ENCODE measurements around the gene GPR27. TPM values are rescaled to one million over a fixed set of nuclear protein-coding genes. Genes with fewer than 3 reads are reported as not detected.

Gene GPR27
- total RNA-seq, 1 donor from 2014 or later = 1.6 TPM

- Histone ChIP-seq H3K27ac (ENCODE audit: low read depth, low read length) (no peak overlapping the region), H3K9me3 (ENCODE audit: control insufficient read depth in 3 of 3, low read length in 3 of 3) (no peaks in the 10 kb centered on the region), H3K4me3 (ENCODE audit: low read length in 3 of 3) (no peak overlapping the region), H3K9ac (ENCODE audit: low read depth in 1 of 3, low read length in 3 of 3) (no peak overlapping the region), H3K27me3 (ENCODE audit: control insufficient read depth in 3 of 3, insufficient read depth in 3 of 3, low read length in 3 of 3) (no peaks in the 10 kb centered on the region), H3K4me1 (ENCODE audit: control insufficient read depth in 3 of 3, insufficient read depth in 3 of 3, low read length in 3 of 3) (peaks cover 3 to 20% (median 8%) of the 10 kb centered on the region in 3 donors), H3K36me3 (ENCODE audit: control insufficient read depth in 3 of 3, insufficient read depth in 3 of 3, low read length in 3 of 3) (no peaks in the 10 kb centered on the region)
These were observed 35.6 kb upstream of the GPR27 start for GRCh38 chr3:71718072-71718471.

GRCh38 chr3:71721002-71721401 is 32.7 kb upstream of the GPR27 start:
- Histone ChIP-seq H3K27me3 (ENCODE audit: control insufficient read depth in 3 of 3, insufficient read depth in 3 of 3, low read length in 3 of 3) (no peaks in the 10 kb centered on the region), H3K9me3 (ENCODE audit: control insufficient read depth in 3 of 3, low read length in 3 of 3) (no peaks in the 10 kb centered on the region), H3K9ac (ENCODE audit: low read depth in 1 of 3, low read length in 3 of 3) (no peak overlapping the region), H3K36me3 (ENCODE audit: control insufficient read depth in 3 of 3, insufficient read depth in 3 of 3, low read length in 3 of 3) (no peaks in the 10 kb centered on the region), H3K27ac (ENCODE audit: low read depth, low read length) (no peak overlapping the region), H3K4me1 (ENCODE audit: control insufficient read depth in 3 of 3, insufficient read depth in 3 of 3, low read length in 3 of 3) (peaks cover 9 to 29% (median 14%) of the 10 kb centered on the region in 3 donors), H3K4me3 (ENCODE audit: low read length in 3 of 3) (no peak overlapping the region)

- no peaks in the 10 kb centered on the region for H3K9me3 ChIP-seq (ENCODE audit: control insufficient read depth in 3 of 3, low read length in 3 of 3)
- H3K9ac ChIP-seq (ENCODE audit: low read depth in 1 of 3, low read length in 3 of 3) = no peak overlapping the region
- no peak overlapping the region for H3K27ac ChIP-seq (ENCODE audit: low read depth, low read length)
- no peaks in the 10 kb centered on the region for H3K36me3 ChIP-seq (ENCODE audit: control insufficient read depth in 3 of 3, insufficient read depth in 3 of 3, low read length in 3 of 3)
- peaks cover 9 to 34% (median 16%) of the 10 kb centered on the region in 3 donors for H3K4me1 ChIP-seq (ENCODE audit: control insufficient read depth in 3 of 3, insufficient read depth in 3 of 3, low read length in 3 of 3)
- H3K4me3 ChIP-seq (ENCODE audit: low read length in 3 of 3) = no peak overlapping the region
- H3K27me3 ChIP-seq (ENCODE audit: control insufficient read depth in 3 of 3, insufficient read depth in 3 of 3, low read length in 3 of 3) = no peaks in the 10 kb centered on the region
These were observed 32.0 kb upstream of the GPR27 start for GRCh38 chr3:71721651-71722157.

GRCh38 chr3:71722693-71723092 is 31.0 kb upstream of the GPR27 start:
- H3K9ac ChIP-seq (ENCODE audit: low read depth in 1 of 3, low read length in 3 of 3) = no peak overlapping the region
- no peaks in the 10 kb centered on the region for H3K36me3 ChIP-seq (ENCODE audit: control insufficient read depth in 3 of 3, insufficient read depth in 3 of 3, low read length in 3 of 3)
- no peaks in the 10 kb centered on the region for H3K27me3 ChIP-seq (ENCODE audit: control insufficient read depth in 3 of 3, insufficient read depth in 3 of 3, low read length in 3 of 3)
- H3K9me3 ChIP-seq (ENCODE audit: control insufficient read depth in 3 of 3, low read length in 3 of 3) = no peaks in the 10 kb centered on the region
- no peak overlapping the region for H3K4me3 ChIP-seq (ENCODE audit: low read length in 3 of 3)
- no peak overlapping the region for H3K27ac ChIP-seq (ENCODE audit: low read depth, low read length)
- peaks cover 9 to 34% (median 16%) of the 10 kb centered on the region in 3 donors for H3K4me1 ChIP-seq (ENCODE audit: control insufficient read depth in 3 of 3, insufficient read depth in 3 of 3, low read length in 3 of 3)

- no peaks in the 10 kb centered on the region for H3K27me3 ChIP-seq (ENCODE audit: control insufficient read depth in 3 of 3, insufficient read depth in 3 of 3, low read length in 3 of 3)
- peaks cover 9 to 34% (median 16%) of the 10 kb centered on the region in 3 donors for H3K4me1 ChIP-seq (ENCODE audit: control insufficient read depth in 3 of 3, insufficient read depth in 3 of 3, low read length in 3 of 3)
- no peaks in the 10 kb centered on the region for H3K36me3 ChIP-seq (ENCODE audit: control insufficient read depth in 3 of 3, insufficient read depth in 3 of 3, low read length in 3 of 3)
- H3K9me3 ChIP-seq (ENCODE audit: control insufficient read depth in 3 of 3, low read length in 3 of 3) = no peaks in the 10 kb centered on the region
- peak overlapping the region; percentile 81 to 89 (median 87) for H3K9ac ChIP-seq (ENCODE audit: low read depth in 1 of 3, low read length in 3 of 3)
- no peak overlapping the region for H3K27ac ChIP-seq (ENCODE audit: low read depth, low read length)
- peak overlapping the region in 2 of 3 donors; percentile 80 to 90 for H3K4me3 ChIP-seq (ENCODE audit: low read length in 3 of 3)
These were observed 30.0 kb upstream of the GPR27 start for GRCh38 chr3:71723452-71724170.

GRCh38 chr3:71724171-71724453 is 29.5 kb upstream of the GPR27 start:
- Histone ChIP-seq H3K27me3 (ENCODE audit: control insufficient read depth in 3 of 3, insufficient read depth in 3 of 3, low read length in 3 of 3) (peaks cover 0 to 3% (median 0%) of the 10 kb centered on the region in 3 donors), H3K9me3 (ENCODE audit: control insufficient read depth in 3 of 3, low read length in 3 of 3) (no peaks in the 10 kb centered on the region), H3K9ac (ENCODE audit: low read depth in 1 of 3, low read length in 3 of 3) (peak overlapping the region; percentile 81 to 89 (median 87)), H3K4me3 (ENCODE audit: low read length in 3 of 3) (peak overlapping the region; percentile 80 to 93 (median 90)), H3K4me1 (ENCODE audit: control insufficient read depth in 3 of 3, insufficient read depth in 3 of 3, low read length in 3 of 3) (peaks cover 9 to 32% (median 16%) of the 10 kb centered on the region in 3 donors), H3K27ac (ENCODE audit: low read depth, low read length) (no peak overlapping the region), H3K36me3 (ENCODE audit: control insufficient read depth in 3 of 3, insufficient read depth in 3 of 3, low read length in 3 of 3) (no peaks in the 10 kb centered on the region)

- H3K4me3 ChIP-seq (ENCODE audit: low read length in 3 of 3) = peak overlapping the region; percentile 80 to 93 (median 90)
- H3K27me3 ChIP-seq (ENCODE audit: control insufficient read depth in 3 of 3, insufficient read depth in 3 of 3, low read length in 3 of 3) = peaks cover 0 to 3% (median 0%) of the 10 kb centered on the region in 3 donors
- peaks cover 9 to 31% (median 18%) of the 10 kb centered on the region in 3 donors for H3K4me1 ChIP-seq (ENCODE audit: control insufficient read depth in 3 of 3, insufficient read depth in 3 of 3, low read length in 3 of 3)
- peak overlapping the region; percentile 43 for H3K27ac ChIP-seq (ENCODE audit: low read depth, low read length)
- no peaks in the 10 kb centered on the region for H3K9me3 ChIP-seq (ENCODE audit: control insufficient read depth in 3 of 3, low read length in 3 of 3)
- H3K9ac ChIP-seq (ENCODE audit: low read depth in 1 of 3, low read length in 3 of 3) = peak overlapping the region; percentile 81 to 89 (median 87)
- no peaks in the 10 kb centered on the region for H3K36me3 ChIP-seq (ENCODE audit: control insufficient read depth in 3 of 3, insufficient read depth in 3 of 3, low read length in 3 of 3)
These were observed 28.9 kb upstream of the GPR27 start for GRCh38 chr3:71724584-71725270.

GRCh38 chr3:71725271-71725991 is 28.2 kb upstream of the GPR27 start, which contains the start of gene EIF4E3:
TSS of gene EIF4E3 (minus strand) at chr3:71725402. CDS start at chr3:71725367, 35 bp downstream.
- Histone ChIP-seq H3K4me1 (ENCODE audit: control insufficient read depth in 3 of 3, insufficient read depth in 3 of 3, low read length in 3 of 3) (peaks cover 9 to 34% (median 18%) of the 10 kb centered on the region in 3 donors), H3K4me3 (ENCODE audit: low read length in 3 of 3) (peak within 1 kb of the TSS; percentile 80 to 93 (median 90)), H3K9ac (ENCODE audit: low read depth in 1 of 3, low read length in 3 of 3) (peak within 1 kb of the TSS; percentile 81 to 89 (median 87)), H3K36me3 (ENCODE audit: control insufficient read depth in 3 of 3, insufficient read depth in 3 of 3, low read length in 3 of 3) (no peaks in the 10 kb centered on the region), H3K27ac (ENCODE audit: low read depth, low read length) (peak within 1 kb of the TSS; percentile 43), H3K9me3 (ENCODE audit: control insufficient read depth in 3 of 3, low read length in 3 of 3) (no peaks in the 10 kb centered on the region), H3K27me3 (ENCODE audit: control insufficient read depth in 3 of 3, insufficient read depth in 3 of 3, low read length in 3 of 3) (peaks cover 0 to 3% (median 0%) of the 10 kb centered on the region in 3 donors)

GRCh38 chr3:71726146-71726545 is 27.5 kb upstream of the GPR27 start:
- H3K4me3 ChIP-seq (ENCODE audit: low read length in 3 of 3) = peak overlapping the region in 1 of 3 donors; percentile 75
- peaks cover 9 to 34% (median 18%) of the 10 kb centered on the region in 3 donors for H3K4me1 ChIP-seq (ENCODE audit: control insufficient read depth in 3 of 3, insufficient read depth in 3 of 3, low read length in 3 of 3)
- H3K36me3 ChIP-seq (ENCODE audit: control insufficient read depth in 3 of 3, insufficient read depth in 3 of 3, low read length in 3 of 3) = no peaks in the 10 kb centered on the region
- H3K27ac ChIP-seq (ENCODE audit: low read depth, low read length) = no peak overlapping the region
- H3K27me3 ChIP-seq (ENCODE audit: control insufficient read depth in 3 of 3, insufficient read depth in 3 of 3, low read length in 3 of 3) = peaks cover 0 to 3% (median 0%) of the 10 kb centered on the region in 3 donors
- H3K9ac ChIP-seq (ENCODE audit: low read depth in 1 of 3, low read length in 3 of 3) = peak overlapping the region in 2 of 3 donors; percentile 73 to 83
- no peaks in the 10 kb centered on the region for H3K9me3 ChIP-seq (ENCODE audit: control insufficient read depth in 3 of 3, low read length in 3 of 3)

All from skeletal muscle tissue (tissue), 4 donors.